Neuronal stem cell (in vitro differentiated cells): ENCODE measurements around the gene CES3.
"Not testable (repeated sequence)": the region's sequence is repeated elsewhere in the genome, so short reads cannot be mapped to it uniquely, and the experiment has no call there.

Experiments used
- DNase-seq: peaks from one replicate; pipeline ENCODE4 v3.0.0-alpha.2; 2013; ENCODE audit warnings: low spot score
- H2AFZ ChIP-seq: one replicate; pipeline ENCODE4 v1.6.1; 2013; ENCODE audit warnings: mild to moderate bottlenecking, low read length, inconsistent platforms
- H2AK5ac ChIP-seq: 2 replicates; pipeline ENCODE4 v1.6.1; 2013; ENCODE audit warnings: low read depth, mild to moderate bottlenecking, inconsistent platforms, low read length, moderate library complexity, mixed read lengths
- H2BK120ac ChIP-seq: 2 replicates; pipeline ENCODE4 v1.6.1; 2013; ENCODE audit warnings: low read depth, mild to moderate bottlenecking, inconsistent platforms, low read length, moderate library complexity, mixed read lengths
- H2BK12ac ChIP-seq: one replicate; pipeline ENCODE4 v1.6.1; 2013; ENCODE audit warnings: low read length, inconsistent platforms
- H2BK15ac ChIP-seq: 2 replicates; pipeline ENCODE4 v1.6.1; 2013; ENCODE audit warnings: mild to moderate bottlenecking, low read length, inconsistent platforms, mixed read lengths
- H2BK5ac ChIP-seq: one replicate; pipeline ENCODE4 v1.6.1; 2013; ENCODE audit warnings: inconsistent platforms, mild to moderate bottlenecking, low read length, moderate library complexity
- H3K14ac ChIP-seq: one replicate; pipeline ENCODE4 v1.6.1; 2013; ENCODE audit warnings: low read length, inconsistent platforms
- H3K18ac ChIP-seq: 2 replicates; pipeline ENCODE4 v1.6.1; 2013; ENCODE audit warnings: low read length, inconsistent platforms
- H3K23ac ChIP-seq: 2 replicates; pipeline ENCODE4 v1.6.1; 2013; ENCODE audit warnings: low read depth, mild to moderate bottlenecking, mixed read lengths, low read length, inconsistent platforms; ENCODE audit not compliant: poor library complexity
- H3K27ac ChIP-seq: replicated peaks from 3 replicates; pipeline ENCODE4 v1.5.1; 2013; ENCODE audit warnings: low read length, inconsistent platforms
- H3K27me3 ChIP-seq, 3 experiments: 2 replicates each; pipeline ENCODE4 v1.6.1; 2013; ENCODE audit warnings: low read length in 3 of 3, mild to moderate bottlenecking in 2 of 3, inconsistent platforms in 1 of 3, low read depth in 1 of 3, mixed read lengths in 1 of 3, moderate library complexity in 1 of 3; ENCODE audit not compliant: control insufficient read depth in 3 of 3, insufficient read depth in 3 of 3
- H3K36me3 ChIP-seq, 2 donors: replicated peaks in 1 of 2; 2 replicates each; pipeline ENCODE4 v1.6.1; 2013; ENCODE audit warnings: low read length in 2 of 2; ENCODE audit not compliant: control insufficient read depth in 2 of 2, insufficient read depth in 2 of 2
- H3K4ac ChIP-seq: 2 replicates; pipeline ENCODE4 v1.6.1; 2013; ENCODE audit warnings: inconsistent platforms, mild to moderate bottlenecking, low read length, moderate library complexity
- H3K4me1 ChIP-seq, 2 donors: 1 replicate in 1 of 2; 2 replicates in 1 of 2; pipeline ENCODE4 v1.6.1; 2013; ENCODE audit warnings: low read length in 2 of 2, low read depth in 1 of 2; ENCODE audit not compliant: control insufficient read depth in 2 of 2, insufficient read depth in 1 of 2
- H3K4me2 ChIP-seq: one replicate; pipeline ENCODE4 v1.6.1; 2013; ENCODE audit warnings: mild to moderate bottlenecking, low read length, inconsistent platforms; ENCODE audit not compliant: insufficient read depth, poor library complexity, severe bottlenecking
- H3K4me3 ChIP-seq, 2 donors: 2 replicates each; pipeline ENCODE4 v1.5.1; 2013; ENCODE audit warnings: low read length in 2 of 2, mild to moderate bottlenecking in 2 of 2, inconsistent platforms in 1 of 2, moderate library complexity in 1 of 2
- H3K79me1 ChIP-seq: one replicate; pipeline ENCODE4 v1.6.1; 2013; ENCODE audit warnings: low read depth, mild to moderate bottlenecking, inconsistent platforms, low read length, moderate library complexity
- H3K9ac ChIP-seq: one replicate; pipeline ENCODE4 v1.6.1; 2013; ENCODE audit warnings: mild to moderate bottlenecking, low read depth, low read length, inconsistent platforms; ENCODE audit not compliant: poor library complexity
- H3K9me3 ChIP-seq, 2 donors: replicated peaks in 1 of 2; 2 replicates each; pipeline versions ENCODE3 to v1.6.1; 2013; ENCODE audit warnings: low read length in 2 of 2, mild to moderate bottlenecking in 2 of 2, inconsistent platforms in 1 of 2, low read depth in 1 of 2, mixed read lengths in 1 of 2, moderate library complexity in 1 of 2; ENCODE audit not compliant: control insufficient read depth in 2 of 2, insufficient read depth in 1 of 2
- H4K8ac ChIP-seq: one replicate; pipeline ENCODE4 v1.6.1; 2013; ENCODE audit warnings: low read depth, mild to moderate bottlenecking, inconsistent platforms, low read length, moderate library complexity
- H4K91ac ChIP-seq: one replicate; pipeline ENCODE4 v1.6.1; 2013; ENCODE audit warnings: low read length, low read depth, mild to moderate bottlenecking, inconsistent platforms; ENCODE audit not compliant: poor library complexity
- WGBS, 2 donors: extraction: QIAGEN DNeasy Blood & Tissue Kit; methylation state at CpG; one replicate each; pipeline ENCODE4 v1.1.7; 2013; ENCODE audit warnings: missing lambda C conversion rate in 2 of 2, mixed read lengths in 1 of 2; ENCODE audit not compliant: insufficient read length in 2 of 2, insufficient replicate concordance in 1 of 2; ENCODE audit errors: extremely low coverage in 2 of 2; 5-methylcytosine and 5-hydroxymethylcytosine counted together

Gene CES3

DNA sequence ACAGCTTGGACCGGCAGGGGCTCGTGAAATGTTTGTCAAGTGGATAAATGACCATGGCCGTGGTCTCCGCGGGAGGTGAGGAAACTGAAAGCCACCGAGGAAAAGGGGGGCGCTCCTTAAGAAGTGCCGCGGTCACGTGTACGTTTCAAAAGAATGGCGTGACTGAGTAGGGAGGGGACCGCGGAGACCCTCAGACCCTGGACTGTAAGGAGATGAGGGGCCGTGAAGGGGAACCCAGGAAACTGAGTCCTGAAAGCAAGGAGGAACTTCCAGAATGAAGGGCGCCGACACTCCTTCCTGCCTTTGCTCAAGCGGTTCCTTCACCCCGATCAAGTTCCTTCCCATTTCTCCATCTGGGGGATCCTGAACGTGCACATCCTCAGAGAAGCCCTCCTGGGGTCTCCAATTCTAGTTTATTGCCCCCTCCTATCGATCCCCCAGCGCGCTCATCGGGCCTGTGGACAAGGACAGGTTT, 26.2 kb upstream of the CES3 start:
- H3K9me3 ChIP-seq, H3K4me1 ChIP-seq, H4K91ac ChIP-seq, H2BK15ac ChIP-seq, DNase-seq, H2BK120ac ChIP-seq, H3K27me3 ChIP-seq, H3K27ac ChIP-seq, H2BK12ac ChIP-seq, H3K4ac ChIP-seq, H4K8ac ChIP-seq: not testable (repeated sequence)
- H3K23ac ChIP-seq: peak overlapping the region; percentile 98
- peak overlapping the region; percentile 90 to 99 for H3K4me3 ChIP-seq
- H3K4me2 ChIP-seq: peak overlapping the region; percentile 78
- no CpG with 5 or more reads among the region's 24 CpGs for WGBS, 2 donors
- H3K9ac ChIP-seq: peak overlapping the region; percentile 99
- peak overlapping the region; percentile 99 for H3K18ac ChIP-seq
- H2BK5ac ChIP-seq: peak overlapping the region; percentile 70
- peak overlapping the region; percentile 12 for H3K14ac ChIP-seq
- peaks cover 7 to 52% of the 10 kb centered on the region in 2 donors for H3K36me3 ChIP-seq
- H2AK5ac ChIP-seq: peak overlapping the region; percentile 77
- peak overlapping the region; percentile 94 for H2AFZ ChIP-seq
- peaks cover 16% of the 10 kb centered on the region for H3K79me1 ChIP-seq

- no CpG with 5 or more reads among the region's 44 CpGs for WGBS, 2 donors
- H3K9me3 ChIP-seq: no peaks in the 10 kb centered on the region
- H2BK15ac ChIP-seq: no peak within 1 kb of the TSS
- no peak for DNase-seq
- no peak within 1 kb of the TSS for H2BK120ac ChIP-seq
- peak within 1 kb of the TSS; percentile 77 for H2AK5ac ChIP-seq
- H3K4me2 ChIP-seq: peak within 1 kb of the TSS; percentile 78
- H3K36me3 ChIP-seq: peaks cover 12 to 58% of the 10 kb centered on the region in 2 donors
- peaks cover 9% of the 10 kb centered on the region in 2 donors for H3K4me1 ChIP-seq
- no peak within 1 kb of the TSS for H3K4ac ChIP-seq
- H4K91ac ChIP-seq: no peak within 1 kb of the TSS
- no peak within 1 kb of the TSS for H3K27ac ChIP-seq
- peak within 1 kb of the TSS; percentile 99 for H3K18ac ChIP-seq
- no peak within 1 kb of the TSS for H4K8ac ChIP-seq
- H2BK5ac ChIP-seq: peak within 1 kb of the TSS; percentile 70
- H3K79me1 ChIP-seq: peaks cover 16% of the 10 kb centered on the region
- peak within 1 kb of the TSS; percentile 94 for H2AFZ ChIP-seq
- peak within 1 kb of the TSS; percentile 90 to 99 for H3K4me3 ChIP-seq
- H3K23ac ChIP-seq: peak within 1 kb of the TSS; percentile 98
- peak within 1 kb of the TSS; percentile 99 for H3K9ac ChIP-seq
- peak within 1 kb of the TSS; percentile 12 for H3K14ac ChIP-seq
- H3K27me3 ChIP-seq: no peaks in the 10 kb centered on the region
- H2BK12ac ChIP-seq: no peak within 1 kb of the TSS
Observed at GRCh38 chr16:66935314-66936011, 25.6 kb upstream of the CES3 start, which contains the start of gene CES2. Gene CES2, plus strand, starts transcription at chr16:66935516. Its CDS starts 120 bp downstream, at chr16:66935636.

DNA sequence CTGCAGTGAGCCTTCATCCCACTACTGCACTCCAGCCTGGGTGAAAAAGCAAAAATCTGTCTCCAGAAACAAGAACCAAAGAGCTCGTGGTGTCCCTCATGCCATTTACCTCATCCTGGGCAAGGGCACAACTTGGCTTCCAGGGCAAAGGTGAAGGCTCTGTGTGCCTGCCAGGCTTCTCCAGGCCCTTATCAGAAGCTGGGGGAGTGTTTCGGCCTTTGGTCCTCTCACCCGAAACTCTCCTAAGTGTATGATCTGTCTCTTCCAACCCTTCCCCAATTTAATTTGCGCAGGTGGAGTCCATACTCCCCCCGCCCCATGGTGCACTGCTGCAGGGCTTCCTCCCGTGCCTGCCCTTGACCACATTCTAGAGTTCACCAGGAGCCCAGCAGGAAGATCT, 24.6 kb upstream of the CES3 start:
- no peak overlapping the region for H3K18ac ChIP-seq
- H3K9me3 ChIP-seq: no peaks in the 10 kb centered on the region
- no peak overlapping the region for H3K14ac ChIP-seq
- no peak for DNase-seq
- H2BK12ac ChIP-seq: no peak overlapping the region
- no peak overlapping the region for H2AFZ ChIP-seq
- H2BK120ac ChIP-seq: no peak overlapping the region
- peaks cover 17% of the 10 kb centered on the region for H3K79me1 ChIP-seq
- no peak overlapping the region for H2BK15ac ChIP-seq
- peaks cover 18 to 68% of the 10 kb centered on the region in 2 donors for H3K36me3 ChIP-seq
- H2AK5ac ChIP-seq: no peak overlapping the region
- no peak overlapping the region for H4K91ac ChIP-seq
- no peaks in the 10 kb centered on the region for H3K27me3 ChIP-seq
- no peak overlapping the region for H3K4ac ChIP-seq
- no peak overlapping the region for H2BK5ac ChIP-seq
- no peak overlapping the region for H4K8ac ChIP-seq
- peak overlapping the region in 1 of 2 donors; percentile 99 for H3K4me3 ChIP-seq
- H3K4me2 ChIP-seq: no peak overlapping the region
- H3K23ac ChIP-seq: no peak overlapping the region
- H3K9ac ChIP-seq: no peak overlapping the region
- WGBS, 2 donors: no CpG with 5 or more reads among the region's 6 CpGs
- H3K27ac ChIP-seq: no peak overlapping the region
- H3K4me1 ChIP-seq: peaks cover 9% of the 10 kb centered on the region in 2 donors

DNA sequence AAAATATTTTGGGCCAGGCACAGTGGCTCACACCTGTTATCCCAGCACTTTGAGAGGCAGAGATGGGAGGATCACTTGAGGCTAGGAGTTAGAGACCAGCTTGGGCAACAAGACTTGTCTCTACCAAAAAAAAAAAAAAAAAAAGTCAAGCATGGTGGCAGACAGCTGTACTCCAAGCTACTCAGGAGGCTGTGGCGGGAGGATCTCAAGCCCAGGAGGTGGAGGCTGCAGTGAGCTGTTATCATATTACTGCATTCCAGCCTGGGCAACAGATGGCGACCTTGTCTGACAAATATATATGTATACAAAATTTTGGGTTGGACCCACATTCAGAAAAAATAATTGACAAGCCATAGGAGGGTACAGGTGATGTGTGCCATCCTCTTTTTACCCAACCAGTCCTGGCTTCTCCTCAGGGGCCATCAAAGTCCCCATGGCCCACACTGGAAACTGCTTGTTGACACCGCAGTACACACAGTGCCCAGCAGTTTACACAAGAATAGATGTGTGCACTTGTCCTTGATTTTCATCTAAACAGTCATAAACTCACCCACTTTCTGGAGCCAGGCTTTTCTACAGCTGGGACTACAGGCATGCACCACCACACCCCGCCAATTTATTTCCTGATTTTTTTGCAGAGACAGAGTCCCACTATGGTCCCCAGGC, 24.0 kb upstream of the CES3 start:
- Histone ChIP-seq H3K14ac (no peak overlapping the region), H3K18ac (no peak overlapping the region), H2BK15ac (no peak overlapping the region), H3K4me3 (no peak overlapping the region), H2AK5ac (no peak overlapping the region), H2BK12ac (no peak overlapping the region), H3K27ac (no peak overlapping the region), H3K9me3 (peaks cover 0 to 2% of the 10 kb centered on the region in 2 donors), H3K4me1 (peaks cover 9% of the 10 kb centered on the region in 2 donors), H3K23ac (no peak overlapping the region), H3K27me3 (no peaks in the 10 kb centered on the region), H3K36me3 (peaks cover 21 to 69% of the 10 kb centered on the region in 2 donors), H3K9ac (no peak overlapping the region), H2AFZ (no peak overlapping the region), H4K91ac (no peak overlapping the region), H3K4me2 (no peak overlapping the region), H2BK120ac (no peak overlapping the region), H3K79me1 (peaks cover 17% of the 10 kb centered on the region), H2BK5ac (no peak overlapping the region), H4K8ac (no peak overlapping the region), H3K4ac (no peak overlapping the region)
- no peak for DNase-seq
- WGBS, 2 donors: no CpG with 5 or more reads among the region's 4 CpGs
